GM12891 (cell line): ENCODE data around the gene RUSC2.

Experiments
- PAX5 ChIP-seq: IDR thresholded peaks from 2 replicates; pipeline ENCODE4 v1.6.1; 2011; ENCODE audit warnings: low read length, moderate library complexity, mild to moderate bottlenecking; ENCODE audit not compliant: insufficient read depth, severe bottlenecking
- POLR2A ChIP-seq: IDR thresholded peaks from 2 replicates; pipeline ENCODE4 v1.6.1; 2011; ENCODE audit warnings: low read depth, low read length, control low read depth
- POLR2AphosphoS5 ChIP-seq: IDR thresholded peaks from 2 replicates; pipeline ENCODE4 v1.6.1; 2011; ENCODE audit warnings: low read depth, low read length, control low read depth
- TAF1 ChIP-seq: IDR thresholded peaks from 2 replicates; pipeline ENCODE4 v1.6.1; 2011; ENCODE audit warnings: low read depth, low read length, control low read depth

- TF ChIP-seq POLR2A: no peak
- TF ChIP-seq TAF1: no peak
- TF ChIP-seq POLR2AphosphoS5: no peak
- no peak for TF ChIP-seq PAX5
Measured at GRCh38 chr9:35488021-35488420, 1.9 kb upstream of the RUSC2 start.
